H9 (cell line): ENCODE data around the gene CDH1. TPM values are rescaled to one million over a fixed set of nuclear protein-coding genes. Genes with fewer than 3 reads are reported as not detected.

Experiments
- DNase-seq: peaks from one replicate; pipeline ENCODE4 v3.0.0-alpha.2; 2017
- H2AFZ ChIP-seq: one replicate; pipeline ENCODE4 v1.6.1; 2013; ENCODE audit warnings: mild to moderate bottlenecking, low read length, control low read depth, moderate library complexity
- H2AK5ac ChIP-seq: 2 replicates; pipeline ENCODE4 v1.6.1; 2013; ENCODE audit warnings: low read length, control low read depth, mixed read lengths; ENCODE audit not compliant: insufficient read length
- H2BK120ac ChIP-seq: one replicate; pipeline ENCODE4 v1.6.1; 2013; ENCODE audit warnings: low read depth, mild to moderate bottlenecking, low read length, control low read depth, inconsistent platforms; ENCODE audit not compliant: poor library complexity, severe bottlenecking
- H2BK12ac ChIP-seq: 2 replicates; pipeline ENCODE4 v1.6.1; 2013; ENCODE audit warnings: low read length, control low read depth, mixed read lengths, low read depth; ENCODE audit not compliant: insufficient read length
- H2BK15ac ChIP-seq: 2 replicates; pipeline ENCODE4 v1.6.1; 2013; ENCODE audit warnings: low read depth, low read length, control low read depth
- H2BK20ac ChIP-seq: one replicate; pipeline ENCODE4 v1.6.1; 2013; ENCODE audit warnings: low read depth, mild to moderate bottlenecking, low read length, control low read depth, inconsistent platforms; ENCODE audit not compliant: poor library complexity, severe bottlenecking
- H2BK5ac ChIP-seq: 2 replicates; pipeline ENCODE4 v1.6.1; 2013; ENCODE audit warnings: low read length, control low read depth, mixed read lengths; ENCODE audit not compliant: insufficient read length
- H3K14ac ChIP-seq: 2 replicates; pipeline ENCODE4 v1.6.1; 2013; ENCODE audit warnings: low read length, control low read depth; ENCODE audit not compliant: insufficient read depth
- H3K18ac ChIP-seq: 2 replicates; pipeline ENCODE4 v1.6.1; 2013; ENCODE audit warnings: low read depth, mild to moderate bottlenecking, mixed read lengths, low read length, control low read depth; ENCODE audit not compliant: insufficient read length
- H3K23ac ChIP-seq: 2 replicates; pipeline ENCODE4 v1.6.1; 2013; ENCODE audit warnings: low read length, control low read depth, mixed read lengths, low read depth; ENCODE audit not compliant: insufficient read length
- H3K23me2 ChIP-seq: 2 replicates; pipeline ENCODE4 v1.6.1; 2013; ENCODE audit warnings: low read depth, mild to moderate bottlenecking, mixed read lengths, low read length, control low read depth; ENCODE audit not compliant: insufficient read length, poor library complexity, severe bottlenecking
- H3K27ac ChIP-seq: 2 replicates; pipeline ENCODE4 v1.5.1; 2013; ENCODE audit warnings: low read length, control low read depth, mixed read lengths, low read depth; ENCODE audit not compliant: insufficient read length
- H3K27me3 ChIP-seq: 2 replicates; pipeline ENCODE4 v1.6.1; 2013; ENCODE audit warnings: low read length, control low read depth, inconsistent platforms; ENCODE audit not compliant: insufficient read depth
- H3K4ac ChIP-seq: 2 replicates; pipeline ENCODE4 v1.6.1; 2013; ENCODE audit warnings: low read depth, mild to moderate bottlenecking, control low read depth, inconsistent platforms, low read length, moderate library complexity
- H3K4me1 ChIP-seq: 2 replicates; pipeline ENCODE4 v1.6.1; 2013; ENCODE audit warnings: low read length, control low read depth, inconsistent platforms; ENCODE audit not compliant: insufficient read depth
- H3K4me2 ChIP-seq: 2 replicates; pipeline ENCODE4 v1.6.1; 2013; ENCODE audit warnings: low read length, control low read depth, mixed read lengths; ENCODE audit not compliant: insufficient read length, insufficient read depth
- H3K56ac ChIP-seq: 2 replicates; pipeline ENCODE4 v1.6.1; 2013; ENCODE audit warnings: low read depth, mild to moderate bottlenecking, mixed read lengths, low read length, control low read depth; ENCODE audit not compliant: insufficient read length
- H3K79me1 ChIP-seq: 2 replicates; pipeline ENCODE4 v1.6.1; 2013; ENCODE audit warnings: low read depth, mild to moderate bottlenecking, moderate library complexity, low read length, control low read depth, inconsistent platforms; ENCODE audit not compliant: insufficient read depth, poor library complexity, severe bottlenecking
- H3K79me2 ChIP-seq: 2 replicates; pipeline ENCODE4 v1.6.1; 2013; ENCODE audit warnings: low read length, control low read depth, inconsistent platforms; ENCODE audit not compliant: insufficient read depth
- H3K9ac ChIP-seq: 2 replicates; pipeline ENCODE4 v1.6.1; 2013; ENCODE audit warnings: low read length, control low read depth, mixed read lengths; ENCODE audit not compliant: insufficient read length; ENCODE audit errors: extremely low read depth
- H3K9me3 ChIP-seq: one replicate; pipeline ENCODE4 v1.6.1; 2013; ENCODE audit warnings: low read depth, low read length, inconsistent platforms; ENCODE audit not compliant: control insufficient read depth
- H3T11ph ChIP-seq: one replicate; pipeline ENCODE4 v1.6.1; 2013; ENCODE audit warnings: mild to moderate bottlenecking, low read length, control low read depth, inconsistent platforms
- H4K20me1 ChIP-seq: one replicate; pipeline ENCODE4 v1.6.1; 2013; ENCODE audit not compliant: control insufficient read depth, insufficient read length, insufficient read depth
- H4K5ac ChIP-seq: 2 replicates; pipeline ENCODE4 v1.6.1; 2013; ENCODE audit warnings: low read depth, mild to moderate bottlenecking, mixed read lengths, low read length, control low read depth; ENCODE audit not compliant: insufficient read length
- H4K8ac ChIP-seq: replicated peaks from 2 replicates; pipeline ENCODE4 v1.6.1; 2013; ENCODE audit warnings: low read length, control low read depth, mixed read lengths, low read depth; ENCODE audit not compliant: insufficient read length
- H4K91ac ChIP-seq: 2 replicates; pipeline ENCODE4 v1.6.1; 2013; ENCODE audit warnings: low read depth, mild to moderate bottlenecking, moderate library complexity, mixed read lengths, low read length, control low read depth; ENCODE audit not compliant: insufficient read length
- H3K27ac Mint-ChIP-seq, 3 experiments: 2 replicates in 2 of 3; 3 replicates in 1 of 3; pipeline ENCODE4 v1.8.0; 2020 to 2021; ENCODE audit warnings: mixed read lengths in 3 of 3, mild to moderate bottlenecking in 1 of 3, moderate library complexity in 1 of 3
- H3K27me3 Mint-ChIP-seq: 2 replicates; pipeline ENCODE4 v1.8.0; 2021; ENCODE audit warnings: low read depth, mild to moderate bottlenecking, moderate library complexity, mixed read lengths
- H3K36me3 Mint-ChIP-seq, 3 experiments: 2 replicates in 2 of 3; 3 replicates in 1 of 3; pipeline ENCODE4 v1.8.0; 2020 to 2021; ENCODE audit warnings: low read depth in 3 of 3, mixed read lengths in 3 of 3; ENCODE audit not compliant: insufficient read depth in 1 of 3
- H3K4me1 Mint-ChIP-seq, 2 experiments: 2 replicates each; pipeline ENCODE4 v1.8.0; 2020; ENCODE audit warnings: mixed read lengths in 2 of 2
- H3K4me3 Mint-ChIP-seq, 2 experiments: 2 replicates in 1 of 2; 3 replicates in 1 of 2; pipeline ENCODE4 v1.8.0; 2020 to 2021; ENCODE audit warnings: mild to moderate bottlenecking in 2 of 2, mixed read lengths in 2 of 2, moderate library complexity in 1 of 2
- H3K9me3 Mint-ChIP-seq, 2 experiments: 2 replicates in 1 of 2; 3 replicates in 1 of 2; pipeline ENCODE4 v1.8.0; 2020; ENCODE audit warnings: mild to moderate bottlenecking in 2 of 2, mixed read lengths in 2 of 2, moderate library complexity in 1 of 2
- WGBS: extraction: QIAGEN DNeasy Blood & Tissue Kit; methylation state at CpG from one replicate; pipeline ENCODE4 v1.1.7; 2013; ENCODE audit warnings: missing lambda C conversion rate, low lambda C conversion rate, mixed read lengths; ENCODE audit not compliant: insufficient read length; ENCODE audit errors: extremely low coverage; 5-methylcytosine and 5-hydroxymethylcytosine counted together
- total RNA-seq: library from RNA; stranded (reverse); gene quantifications from 2 replicates; pipeline ENCODE4 v1.2.1, GENCODE V29; 2021
- TF ChIP-seq, protein P1 (sequence below): fragments of 200-600 bp; sonication (generic); conservative IDR thresholded peaks from 3 replicates; pipeline ENCODE4 v1.8.0; 2021; ENCODE audit warnings: antibody characterized with exemption, mild to moderate bottlenecking

Gene CDH1
- total RNA-seq, 1 experiment from 2014 or later = 237 TPM

DNA sequence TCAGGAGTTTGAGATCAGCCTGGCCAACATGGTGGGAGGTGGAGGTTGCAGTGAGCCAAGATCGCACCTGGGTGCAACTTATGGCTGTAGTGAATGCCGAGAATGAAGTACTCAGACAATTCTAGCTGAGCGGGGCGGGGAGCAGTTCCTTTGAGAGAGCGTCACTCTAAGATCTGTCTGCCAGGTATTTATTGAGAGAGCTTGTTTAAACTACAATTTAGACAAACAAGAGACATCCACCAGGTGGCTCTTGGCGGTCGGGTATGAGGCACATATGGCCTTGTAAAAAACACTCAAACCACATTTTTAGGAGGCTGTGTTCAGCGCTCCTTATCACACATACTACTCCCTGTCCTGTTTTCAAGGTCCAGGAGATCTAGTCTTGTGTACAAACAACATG is 40.6 kb upstream of the CDH1 start:
- Histone ChIP-seq H2BK12ac (no peak overlapping the region), H3K4ac (no peak overlapping the region), H2BK15ac (no peak overlapping the region), H2AFZ (no peak overlapping the region), H3K9me3 (no peaks in the 10 kb centered on the region), H3K23ac (no peak overlapping the region), H4K5ac (no peak overlapping the region), H3K4me1 (no peaks in the 10 kb centered on the region), H3K79me2 (no peaks in the 10 kb centered on the region), H3K14ac (no peak overlapping the region), H2BK5ac (no peak overlapping the region), H3K9ac (no peak overlapping the region), H3T11ph (no peak overlapping the region), H3K18ac (no peak overlapping the region), H2BK120ac (no peak overlapping the region), H3K23me2 (no peaks in the 10 kb centered on the region), H3K56ac (no peak overlapping the region), H2AK5ac (no peak overlapping the region), H3K4me2 (no peak overlapping the region), H4K20me1 (no peaks in the 10 kb centered on the region), H3K27me3 (no peaks in the 10 kb centered on the region), H3K79me1 (no peaks in the 10 kb centered on the region), H2BK20ac (no peak overlapping the region), H4K91ac (no peak overlapping the region), H4K8ac (no peak overlapping the region), H3K27ac (no peak overlapping the region)
- no CpG with 5 or more reads among the region's 8 CpGs for WGBS
- Mint-ChIP-seq H3K27ac (peak overlapping the region in 2 of 3 experiments; percentile 59 to 95; a peak in 4 of 7 replicates), H3K9me3 (no peaks in the 10 kb centered on the region), H3K36me3 (peaks cover 39 to 81% (median 50%) of the 10 kb centered on the region in 3 experiments; a peak in 6 of 7 replicates), H3K27me3 (no peaks in the 10 kb centered on the region), H3K4me1 (no peaks in the 10 kb centered on the region), H3K4me3 (no peak overlapping the region)
- TF ChIP-seq, protein P1, sequence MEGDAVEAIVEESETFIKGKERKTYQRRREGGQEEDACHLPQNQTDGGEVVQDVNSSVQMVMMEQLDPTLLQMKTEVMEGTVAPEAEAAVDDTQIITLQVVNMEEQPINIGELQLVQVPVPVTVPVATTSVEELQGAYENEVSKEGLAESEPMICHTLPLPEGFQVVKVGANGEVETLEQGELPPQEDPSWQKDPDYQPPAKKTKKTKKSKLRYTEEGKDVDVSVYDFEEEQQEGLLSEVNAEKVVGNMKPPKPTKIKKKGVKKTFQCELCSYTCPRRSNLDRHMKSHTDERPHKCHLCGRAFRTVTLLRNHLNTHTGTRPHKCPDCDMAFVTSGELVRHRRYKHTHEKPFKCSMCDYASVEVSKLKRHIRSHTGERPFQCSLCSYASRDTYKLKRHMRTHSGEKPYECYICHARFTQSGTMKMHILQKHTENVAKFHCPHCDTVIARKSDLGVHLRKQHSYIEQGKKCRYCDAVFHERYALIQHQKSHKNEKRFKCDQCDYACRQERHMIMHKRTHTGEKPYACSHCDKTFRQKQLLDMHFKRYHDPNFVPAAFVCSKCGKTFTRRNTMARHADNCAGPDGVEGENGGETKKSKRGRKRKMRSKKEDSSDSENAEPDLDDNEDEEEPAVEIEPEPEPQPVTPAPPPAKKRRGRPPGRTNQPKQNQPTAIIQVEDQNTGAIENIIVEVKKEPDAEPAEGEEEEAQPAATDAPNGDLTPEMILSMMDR = no peak
- no peak for DNase-seq
